ENCODE data around the gene ZP3.
"Not testable (repeated sequence)": the region's sequence is repeated elsewhere in the genome, so short reads cannot be mapped to it uniquely, and the experiment has no call there.

The ZP3 gene

DNA sequence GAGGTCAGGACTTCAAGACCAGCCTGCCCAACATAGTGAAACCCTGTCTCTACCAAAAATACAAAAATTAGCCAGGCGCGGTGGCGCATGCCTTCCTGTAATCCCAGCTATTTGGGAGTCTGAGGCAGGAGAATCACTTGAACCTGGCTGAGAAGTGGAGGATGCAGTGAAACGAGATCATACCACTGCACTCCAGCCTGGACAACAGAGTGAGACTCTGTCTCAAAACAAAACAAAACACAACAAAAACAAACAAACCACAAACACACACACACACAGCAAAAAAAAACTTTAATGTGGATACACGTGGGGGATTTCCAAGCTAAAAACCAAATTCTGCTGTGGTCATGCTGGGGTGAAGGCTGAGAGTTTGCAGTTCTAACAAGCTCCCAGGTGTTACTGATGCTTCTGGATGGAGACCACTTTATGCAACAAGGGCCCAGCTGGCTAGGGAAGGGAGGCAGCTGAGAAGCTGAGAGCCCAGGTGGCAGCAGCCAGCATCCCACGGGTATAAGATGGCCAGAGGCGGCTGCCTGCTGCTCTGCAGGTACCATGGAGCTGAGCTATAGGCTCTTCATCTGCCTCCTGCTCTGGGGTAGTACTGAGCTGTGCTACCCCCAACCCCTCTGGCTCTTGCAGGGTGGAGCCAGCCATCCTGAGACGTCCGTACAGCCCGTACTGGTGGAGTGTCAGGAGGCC is at the start of gene ZP3:
Gene ZP3, plus strand, starts transcription at position 538 of the 699 bp plus-strand sequence. Its CDS starts 15 bp downstream, at position 553.
- peak; percentile 29 for DNase-seq

GRCh38 chr7:76375251-76375650 is 49.5 kb upstream of the ZP3 start:
- DNase-seq = no peak

GRCh38 chr7:76377186-76377918 is 47.4 kb upstream of the ZP3 start:
- DNase-seq = no peak

- DNase-seq = no peak
These were observed 44.2 kb upstream of the ZP3 start for GRCh38 chr7:76380623-76380966.

GRCh38 chr7:76381814-76382213 is 42.9 kb upstream of the ZP3 start:
- no peak for DNase-seq

- no peak for DNase-seq
These were observed 41.4 kb upstream of the ZP3 start for GRCh38 chr7:76383089-76383944.

- no peak for DNase-seq
These were observed 38.0 kb upstream of the ZP3 start for GRCh38 chr7:76386691-76387260.

- not testable (repeated sequence) for DNase-seq
These were observed 37.0 kb upstream of the ZP3 start for GRCh38 chr7:76387789-76388188.

DNA sequence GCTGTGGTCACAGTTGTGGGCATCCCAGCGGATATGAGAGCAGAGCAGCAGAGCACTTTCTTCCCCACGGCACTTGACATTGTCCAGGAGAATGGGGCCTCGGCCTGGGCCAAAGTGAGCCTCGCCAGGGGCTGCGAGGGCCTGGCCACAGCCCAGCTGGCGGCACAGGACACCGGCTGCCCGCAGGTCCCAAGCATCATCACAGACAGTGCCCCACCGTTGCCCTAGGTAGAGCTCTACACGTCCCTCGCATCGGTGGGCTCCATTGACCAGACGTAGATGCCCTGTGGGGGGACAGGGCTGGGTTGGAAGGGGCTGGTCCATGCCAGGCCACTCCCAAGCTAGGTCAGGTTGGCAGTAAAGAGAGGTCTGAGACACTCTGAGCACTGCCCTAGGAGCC is 34.7 kb upstream of the ZP3 start:
- DNase-seq = no peak

- no peak for DNase-seq
These were observed 32.1 kb upstream of the ZP3 start for GRCh38 chr7:76392531-76393115.

- DNase-seq = peak; percentile 81
These were observed 31.4 kb upstream of the ZP3 start for GRCh38 chr7:76393116-76394031.

- no peak for DNase-seq
These were observed 29.8 kb upstream of the ZP3 start for GRCh38 chr7:76394957-76395356.

- not testable (repeated sequence) for DNase-seq
These were observed 29.2 kb upstream of the ZP3 start for GRCh38 chr7:76395605-76395964.

GRCh38 chr7:76395965-76396726 is 28.6 kb upstream of the ZP3 start:
- no peak for DNase-seq

DNA sequence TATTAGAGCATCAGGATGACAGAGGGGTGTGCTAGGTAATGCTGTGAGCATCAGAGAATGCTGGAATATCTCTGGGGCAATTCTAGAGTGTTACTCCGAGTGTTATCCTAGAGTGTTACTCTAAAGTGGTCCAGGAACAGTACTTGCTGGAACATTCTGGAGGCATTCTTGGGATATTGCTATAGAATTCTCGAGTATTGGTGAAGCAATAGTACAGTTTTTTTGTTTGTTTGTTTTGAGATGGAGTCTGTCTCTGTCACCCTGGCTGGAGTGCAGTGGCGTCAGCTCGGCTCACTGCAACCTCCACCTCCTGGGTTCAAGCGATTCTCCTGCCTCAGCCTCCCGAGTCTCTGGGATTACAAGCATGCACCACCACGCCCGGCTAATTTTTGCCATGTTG is 27.9 kb upstream of the ZP3 start:
- no peak for DNase-seq

DNA sequence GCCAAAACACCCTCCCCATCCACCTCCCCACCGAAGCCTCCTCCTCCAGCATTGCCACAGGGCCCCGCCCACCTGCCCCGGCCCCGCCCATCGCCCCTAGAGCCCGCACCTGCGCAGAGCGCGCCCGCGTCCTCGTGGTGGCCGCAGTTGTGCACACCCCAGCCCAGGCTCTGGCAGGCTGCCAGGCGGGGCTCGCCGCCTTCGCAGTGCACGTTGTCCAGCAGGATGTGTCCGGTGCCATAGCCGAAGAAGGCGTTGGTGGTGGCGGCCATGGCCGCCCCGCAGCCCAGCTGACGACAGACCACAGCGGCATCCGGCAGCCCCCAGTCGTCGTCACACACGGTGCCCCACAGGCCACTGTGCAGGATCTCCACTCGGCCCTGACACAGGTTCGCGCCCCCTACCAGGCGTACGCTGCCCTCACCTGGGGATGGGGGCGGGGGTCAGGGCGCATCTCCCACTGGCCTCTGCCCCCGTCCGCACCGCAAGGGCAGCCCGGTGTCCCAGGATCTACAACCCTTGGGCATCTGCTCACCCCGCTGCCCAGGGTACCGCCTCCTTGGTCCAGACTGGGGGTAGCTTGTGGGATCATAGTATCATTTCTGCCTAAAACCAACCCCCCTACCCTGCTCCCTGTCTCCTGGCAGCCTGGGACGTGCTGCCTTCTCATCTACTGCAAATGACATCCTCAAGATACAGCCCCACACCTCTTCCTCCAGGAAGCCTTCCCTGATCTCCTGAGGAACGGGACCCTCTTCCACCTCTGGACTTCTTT is 27.2 kb upstream of the ZP3 start:
- DNase-seq = no peak

GRCh38 chr7:76400248-76400647 is 24.5 kb upstream of the ZP3 start:
- DNase-seq = no peak

DNA sequence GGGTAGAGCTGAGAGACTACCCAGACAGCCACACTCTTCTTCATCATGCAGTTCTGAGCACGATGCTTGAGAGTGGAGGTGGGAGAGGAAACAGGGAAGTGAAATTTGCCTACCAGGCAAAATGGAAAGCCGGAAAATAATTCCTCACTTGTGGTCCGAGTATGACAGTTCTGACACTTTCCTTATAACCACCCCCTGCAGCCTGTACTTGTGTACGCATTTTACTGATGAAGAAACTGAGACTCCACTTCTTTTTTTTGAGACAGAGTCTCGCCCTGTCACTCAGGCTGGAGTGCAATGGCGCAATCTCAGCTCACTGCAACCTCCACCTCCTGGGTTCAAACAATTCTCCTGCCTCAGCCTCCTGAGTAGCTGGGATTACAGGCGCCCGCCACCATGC is 21.7 kb upstream of the ZP3 start:
- not testable (repeated sequence) for DNase-seq

- no peak for DNase-seq
These were observed 20.8 kb upstream of the ZP3 start for GRCh38 chr7:76403780-76404494.

DNA sequence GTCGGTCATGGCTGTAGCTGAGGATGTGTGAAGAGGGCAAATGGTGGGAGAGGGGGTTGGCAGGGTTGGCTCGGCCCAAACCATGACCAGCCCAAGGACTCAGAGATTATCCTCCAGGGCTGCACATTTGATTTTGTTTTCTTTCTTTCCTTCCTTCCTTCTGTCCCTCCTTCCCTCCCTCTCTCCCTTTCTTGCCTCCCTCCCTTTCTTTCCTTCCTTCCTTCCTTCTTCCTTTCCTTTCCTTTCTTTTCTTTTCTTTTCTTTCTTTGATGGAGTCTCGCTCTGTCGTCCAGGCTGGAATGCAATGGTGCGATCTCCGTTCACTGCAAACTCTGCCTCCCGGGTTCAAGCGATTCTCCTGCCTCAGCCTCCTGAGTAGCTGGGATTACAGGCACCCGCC is 19.0 kb upstream of the ZP3 start:
- DNase-seq = no peak
